H9 (cell line): Measurements from ENCODE around the gene RAC2. TPM values are rescaled to one million over a fixed set of nuclear protein-coding genes. Genes with fewer than 3 reads are reported as not detected.

Experiments
- DNase-seq: peaks from one replicate; pipeline ENCODE4 v3.0.0-alpha.2; 2017
- H2AFZ ChIP-seq: one replicate; pipeline ENCODE4 v1.6.1; 2013; ENCODE audit warnings: mild to moderate bottlenecking, low read length, control low read depth, moderate library complexity
- H2AK5ac ChIP-seq: 2 replicates; pipeline ENCODE4 v1.6.1; 2013; ENCODE audit warnings: low read length, control low read depth, mixed read lengths; ENCODE audit not compliant: insufficient read length
- H2BK120ac ChIP-seq: one replicate; pipeline ENCODE4 v1.6.1; 2013; ENCODE audit warnings: low read depth, mild to moderate bottlenecking, low read length, control low read depth, inconsistent platforms; ENCODE audit not compliant: poor library complexity, severe bottlenecking
- H2BK12ac ChIP-seq: 2 replicates; pipeline ENCODE4 v1.6.1; 2013; ENCODE audit warnings: low read length, control low read depth, mixed read lengths, low read depth; ENCODE audit not compliant: insufficient read length
- H2BK15ac ChIP-seq: 2 replicates; pipeline ENCODE4 v1.6.1; 2013; ENCODE audit warnings: low read depth, low read length, control low read depth
- H2BK20ac ChIP-seq: one replicate; pipeline ENCODE4 v1.6.1; 2013; ENCODE audit warnings: low read depth, mild to moderate bottlenecking, low read length, control low read depth, inconsistent platforms; ENCODE audit not compliant: poor library complexity, severe bottlenecking
- H2BK5ac ChIP-seq: 2 replicates; pipeline ENCODE4 v1.6.1; 2013; ENCODE audit warnings: low read length, control low read depth, mixed read lengths; ENCODE audit not compliant: insufficient read length
- H3K14ac ChIP-seq: 2 replicates; pipeline ENCODE4 v1.6.1; 2013; ENCODE audit warnings: low read length, control low read depth; ENCODE audit not compliant: insufficient read depth
- H3K18ac ChIP-seq: 2 replicates; pipeline ENCODE4 v1.6.1; 2013; ENCODE audit warnings: low read depth, mild to moderate bottlenecking, mixed read lengths, low read length, control low read depth; ENCODE audit not compliant: insufficient read length
- H3K23ac ChIP-seq: 2 replicates; pipeline ENCODE4 v1.6.1; 2013; ENCODE audit warnings: low read length, control low read depth, mixed read lengths, low read depth; ENCODE audit not compliant: insufficient read length
- H3K23me2 ChIP-seq: 2 replicates; pipeline ENCODE4 v1.6.1; 2013; ENCODE audit warnings: low read depth, mild to moderate bottlenecking, mixed read lengths, low read length, control low read depth; ENCODE audit not compliant: insufficient read length, poor library complexity, severe bottlenecking
- H3K27ac ChIP-seq: 2 replicates; pipeline ENCODE4 v1.5.1; 2013; ENCODE audit warnings: low read length, control low read depth, mixed read lengths, low read depth; ENCODE audit not compliant: insufficient read length
- H3K27me3 ChIP-seq: 2 replicates; pipeline ENCODE4 v1.6.1; 2013; ENCODE audit warnings: low read length, control low read depth, inconsistent platforms; ENCODE audit not compliant: insufficient read depth
- H3K4ac ChIP-seq: 2 replicates; pipeline ENCODE4 v1.6.1; 2013; ENCODE audit warnings: low read depth, mild to moderate bottlenecking, control low read depth, inconsistent platforms, low read length, moderate library complexity
- H3K4me1 ChIP-seq: 2 replicates; pipeline ENCODE4 v1.6.1; 2013; ENCODE audit warnings: low read length, control low read depth, inconsistent platforms; ENCODE audit not compliant: insufficient read depth
- H3K4me2 ChIP-seq: 2 replicates; pipeline ENCODE4 v1.6.1; 2013; ENCODE audit warnings: low read length, control low read depth, mixed read lengths; ENCODE audit not compliant: insufficient read length, insufficient read depth
- H3K56ac ChIP-seq: 2 replicates; pipeline ENCODE4 v1.6.1; 2013; ENCODE audit warnings: low read depth, mild to moderate bottlenecking, mixed read lengths, low read length, control low read depth; ENCODE audit not compliant: insufficient read length
- H3K79me1 ChIP-seq: 2 replicates; pipeline ENCODE4 v1.6.1; 2013; ENCODE audit warnings: low read depth, mild to moderate bottlenecking, moderate library complexity, low read length, control low read depth, inconsistent platforms; ENCODE audit not compliant: insufficient read depth, poor library complexity, severe bottlenecking
- H3K79me2 ChIP-seq: 2 replicates; pipeline ENCODE4 v1.6.1; 2013; ENCODE audit warnings: low read length, control low read depth, inconsistent platforms; ENCODE audit not compliant: insufficient read depth
- H3K9ac ChIP-seq: 2 replicates; pipeline ENCODE4 v1.6.1; 2013; ENCODE audit warnings: low read length, control low read depth, mixed read lengths; ENCODE audit not compliant: insufficient read length; ENCODE audit errors: extremely low read depth
- H3K9me3 ChIP-seq: one replicate; pipeline ENCODE4 v1.6.1; 2013; ENCODE audit warnings: low read depth, low read length, inconsistent platforms; ENCODE audit not compliant: control insufficient read depth
- H3T11ph ChIP-seq: one replicate; pipeline ENCODE4 v1.6.1; 2013; ENCODE audit warnings: mild to moderate bottlenecking, low read length, control low read depth, inconsistent platforms
- H4K20me1 ChIP-seq: one replicate; pipeline ENCODE4 v1.6.1; 2013; ENCODE audit not compliant: control insufficient read depth, insufficient read length, insufficient read depth
- H4K5ac ChIP-seq: 2 replicates; pipeline ENCODE4 v1.6.1; 2013; ENCODE audit warnings: low read depth, mild to moderate bottlenecking, mixed read lengths, low read length, control low read depth; ENCODE audit not compliant: insufficient read length
- H4K8ac ChIP-seq: replicated peaks from 2 replicates; pipeline ENCODE4 v1.6.1; 2013; ENCODE audit warnings: low read length, control low read depth, mixed read lengths, low read depth; ENCODE audit not compliant: insufficient read length
- H4K91ac ChIP-seq: 2 replicates; pipeline ENCODE4 v1.6.1; 2013; ENCODE audit warnings: low read depth, mild to moderate bottlenecking, moderate library complexity, mixed read lengths, low read length, control low read depth; ENCODE audit not compliant: insufficient read length
- H3K27ac Mint-ChIP-seq, 3 experiments: 2 replicates in 2 of 3; 3 replicates in 1 of 3; pipeline ENCODE4 v1.8.0; 2020 to 2021; ENCODE audit warnings: mixed read lengths in 3 of 3, mild to moderate bottlenecking in 1 of 3, moderate library complexity in 1 of 3
- H3K27me3 Mint-ChIP-seq: 2 replicates; pipeline ENCODE4 v1.8.0; 2021; ENCODE audit warnings: low read depth, mild to moderate bottlenecking, moderate library complexity, mixed read lengths
- H3K36me3 Mint-ChIP-seq, 3 experiments: 2 replicates in 2 of 3; 3 replicates in 1 of 3; pipeline ENCODE4 v1.8.0; 2020 to 2021; ENCODE audit warnings: low read depth in 3 of 3, mixed read lengths in 3 of 3; ENCODE audit not compliant: insufficient read depth in 1 of 3
- H3K4me1 Mint-ChIP-seq, 2 experiments: 2 replicates each; pipeline ENCODE4 v1.8.0; 2020; ENCODE audit warnings: mixed read lengths in 2 of 2
- H3K4me3 Mint-ChIP-seq, 2 experiments: 2 replicates in 1 of 2; 3 replicates in 1 of 2; pipeline ENCODE4 v1.8.0; 2020 to 2021; ENCODE audit warnings: mild to moderate bottlenecking in 2 of 2, mixed read lengths in 2 of 2, moderate library complexity in 1 of 2
- H3K9me3 Mint-ChIP-seq, 2 experiments: 2 replicates in 1 of 2; 3 replicates in 1 of 2; pipeline ENCODE4 v1.8.0; 2020; ENCODE audit warnings: mild to moderate bottlenecking in 2 of 2, mixed read lengths in 2 of 2, moderate library complexity in 1 of 2
- WGBS: extraction: QIAGEN DNeasy Blood & Tissue Kit; methylation state at CpG from one replicate; pipeline ENCODE4 v1.1.7; 2013; ENCODE audit warnings: missing lambda C conversion rate, low lambda C conversion rate, mixed read lengths; ENCODE audit not compliant: insufficient read length; ENCODE audit errors: extremely low coverage; 5-methylcytosine and 5-hydroxymethylcytosine counted together
- total RNA-seq: library from RNA; stranded (reverse); gene quantifications from 2 replicates; pipeline ENCODE4 v1.2.1, GENCODE V29; 2021
- TF ChIP-seq, protein P1 (sequence below): fragments of 200-600 bp; sonication (generic); conservative IDR thresholded peaks from 3 replicates; pipeline ENCODE4 v1.8.0; 2021; ENCODE audit warnings: antibody characterized with exemption, mild to moderate bottlenecking

RAC2 gene
- total RNA-seq, 1 experiment from 2014 or later, result 2.8 TPM

DNA sequence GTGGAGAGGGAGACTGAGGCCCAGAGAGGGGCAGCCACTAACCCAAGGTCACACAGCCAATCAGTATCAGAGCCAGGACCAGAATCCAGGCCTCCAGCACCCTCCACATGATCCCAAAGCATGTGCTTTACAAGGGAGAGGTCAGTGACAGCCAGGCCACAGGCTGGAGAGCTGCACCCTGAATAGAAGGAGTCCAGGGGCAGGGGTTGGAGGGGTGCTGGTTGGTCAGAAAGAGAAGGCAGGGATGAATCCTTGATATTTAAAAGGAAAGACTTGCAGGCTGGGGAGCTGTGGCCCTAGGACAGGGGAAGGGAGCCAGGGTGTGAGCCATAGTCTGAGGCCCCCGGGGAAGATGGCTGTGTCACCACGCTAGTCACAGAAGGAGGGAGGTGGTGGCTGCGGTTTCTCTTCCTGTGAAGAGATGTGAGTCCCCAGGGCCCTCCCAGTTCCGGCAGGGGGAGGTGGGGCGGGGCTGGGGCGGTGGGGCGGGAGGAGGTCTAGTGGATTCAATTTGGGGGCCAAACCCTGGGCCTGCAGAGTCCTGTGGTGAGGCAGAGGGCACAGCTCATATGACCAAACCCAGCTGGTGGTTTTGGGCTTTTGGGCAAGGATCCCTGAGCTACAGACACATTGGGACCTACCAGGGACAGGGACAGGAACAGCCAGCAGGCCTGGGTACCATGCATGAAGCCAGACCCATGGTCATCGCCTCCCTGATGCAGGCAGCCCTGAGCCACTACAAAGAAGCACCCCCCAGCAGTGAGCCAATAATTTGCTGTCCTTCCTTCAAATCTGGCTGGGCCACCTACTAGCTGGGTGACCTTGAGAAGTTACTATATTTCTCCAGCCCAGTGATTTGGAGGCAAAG, 14.0 kb downstream of the RAC2 start:
- H3K4me3 Mint-ChIP-seq, result no peak overlapping the region
- H2BK20ac ChIP-seq, result no peak overlapping the region
- no peaks in the 10 kb centered on the region for H3K79me1 ChIP-seq
- no peak overlapping the region for H3K18ac ChIP-seq
- no peaks in the 10 kb centered on the region for H3K27me3 ChIP-seq
- H3K9me3 Mint-ChIP-seq, result no peaks in the 10 kb centered on the region; a peak in 1 of 5 replicates
- no peak for DNase-seq
- no peak overlapping the region for H3K4me2 ChIP-seq
- H2BK5ac ChIP-seq, result no peak overlapping the region
- no peak overlapping the region for H3K14ac ChIP-seq
- H2BK12ac ChIP-seq, result no peak overlapping the region
- WGBS, result no CpG with 5 or more reads among the region's 8 CpGs
- no peak overlapping the region for H4K91ac ChIP-seq
- no peak overlapping the region for H2AFZ ChIP-seq
- H3K23ac ChIP-seq, result no peak overlapping the region
- no peak overlapping the region for H2BK15ac ChIP-seq
- no peaks in the 10 kb centered on the region for H3K4me1 ChIP-seq
- no peaks in the 10 kb centered on the region for H3K23me2 ChIP-seq
- H4K5ac ChIP-seq, result no peak overlapping the region
- no peak overlapping the region for H3K56ac ChIP-seq
- H4K8ac ChIP-seq, result no peak overlapping the region
- H3K9me3 ChIP-seq, result no peaks in the 10 kb centered on the region
- H2AK5ac ChIP-seq, result no peak overlapping the region
- H3K9ac ChIP-seq, result no peak overlapping the region
- no peak overlapping the region for H3K4ac ChIP-seq
- peaks cover 5 to 8% of the 10 kb centered on the region in 2 experiments for H3K4me1 Mint-ChIP-seq
- H3K27ac Mint-ChIP-seq, result no peak overlapping the region; a peak in 1 of 7 replicates
- TF ChIP-seq, protein P1, sequence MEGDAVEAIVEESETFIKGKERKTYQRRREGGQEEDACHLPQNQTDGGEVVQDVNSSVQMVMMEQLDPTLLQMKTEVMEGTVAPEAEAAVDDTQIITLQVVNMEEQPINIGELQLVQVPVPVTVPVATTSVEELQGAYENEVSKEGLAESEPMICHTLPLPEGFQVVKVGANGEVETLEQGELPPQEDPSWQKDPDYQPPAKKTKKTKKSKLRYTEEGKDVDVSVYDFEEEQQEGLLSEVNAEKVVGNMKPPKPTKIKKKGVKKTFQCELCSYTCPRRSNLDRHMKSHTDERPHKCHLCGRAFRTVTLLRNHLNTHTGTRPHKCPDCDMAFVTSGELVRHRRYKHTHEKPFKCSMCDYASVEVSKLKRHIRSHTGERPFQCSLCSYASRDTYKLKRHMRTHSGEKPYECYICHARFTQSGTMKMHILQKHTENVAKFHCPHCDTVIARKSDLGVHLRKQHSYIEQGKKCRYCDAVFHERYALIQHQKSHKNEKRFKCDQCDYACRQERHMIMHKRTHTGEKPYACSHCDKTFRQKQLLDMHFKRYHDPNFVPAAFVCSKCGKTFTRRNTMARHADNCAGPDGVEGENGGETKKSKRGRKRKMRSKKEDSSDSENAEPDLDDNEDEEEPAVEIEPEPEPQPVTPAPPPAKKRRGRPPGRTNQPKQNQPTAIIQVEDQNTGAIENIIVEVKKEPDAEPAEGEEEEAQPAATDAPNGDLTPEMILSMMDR, result no peak
- H3K27ac ChIP-seq, result no peak overlapping the region
- H3T11ph ChIP-seq, result no peak overlapping the region
- no peaks in the 10 kb centered on the region for H3K79me2 ChIP-seq
- no peaks in the 10 kb centered on the region for H3K36me3 Mint-ChIP-seq
- no peak overlapping the region for H2BK120ac ChIP-seq
- H4K20me1 ChIP-seq, result no peaks in the 10 kb centered on the region
- peaks cover 15% of the 10 kb centered on the region for H3K27me3 Mint-ChIP-seq
